OCI-LY1 (cell line): ENCODE data around the gene SLC6A2.

Experiments
- H2AFZ ChIP-seq: fragments of 200-600 bp; sonication (generic), shearing (Covaris generic); 2 replicates; pipeline ENCODE4 v1.6.0; 2014; ENCODE audit warnings: antibody characterized with exemption, mild to moderate bottlenecking, low read length
- H3F3A ChIP-seq: fragments of 200-600 bp; sonication (generic), shearing (Covaris generic); 2 replicates; pipeline ENCODE4 v1.6.0; 2014; ENCODE audit warnings: mild to moderate bottlenecking, antibody characterized with exemption, low read length, moderate library complexity; ENCODE audit not compliant: insufficient read depth
- H3K27ac ChIP-seq: fragments of 200-600 bp; sonication (generic); 2 replicates; pipeline ENCODE4 v1.5.1; 2014; ENCODE audit warnings: low read length, mixed run types, mild to moderate bottlenecking, low read depth; ENCODE audit not compliant: poor library complexity, severe bottlenecking
- H3K27me3 ChIP-seq: fragments of 200-600 bp; sonication (generic); 2 replicates; pipeline ENCODE4 v1.6.0; 2014; ENCODE audit warnings: antibody characterized with exemption, mild to moderate bottlenecking, low read length, moderate library complexity; ENCODE audit not compliant: insufficient read depth
- H3K36me3 ChIP-seq: fragments of 200-600 bp; sonication (generic); 2 replicates; pipeline ENCODE4 v1.6.1; 2014; ENCODE audit warnings: mild to moderate bottlenecking, antibody characterized with exemption, low read length, moderate library complexity, mixed read lengths; ENCODE audit not compliant: insufficient read depth
- H3K4me1 ChIP-seq: fragments of 200-600 bp; sonication (generic); 2 replicates; pipeline ENCODE4 v1.5.1; 2014; ENCODE audit warnings: mild to moderate bottlenecking, low read length, moderate library complexity; ENCODE audit not compliant: insufficient read depth, severe bottlenecking
- H3K4me2 ChIP-seq: fragments of 200-600 bp; sonication (generic), shearing (Covaris generic); 2 replicates; pipeline ENCODE4 v1.6.1; 2014; ENCODE audit warnings: low read length
- H3K4me3 ChIP-seq: fragments of 200-600 bp; sonication (generic); 2 replicates; pipeline ENCODE4 v1.5.1; 2014; ENCODE audit warnings: low read length, low read depth, mild to moderate bottlenecking, mixed read lengths; ENCODE audit not compliant: poor library complexity, severe bottlenecking
- H3K79me2 ChIP-seq: fragments of 200-600 bp; shearing (Covaris generic); 2 replicates; pipeline ENCODE4 v1.6.1; 2016; ENCODE audit warnings: mixed run types, low read length, mixed read lengths; ENCODE audit not compliant: insufficient read depth
- H3K9ac ChIP-seq: fragments of 200-600 bp; sonication (generic), shearing (Covaris generic); 2 replicates; pipeline ENCODE4 v1.6.1; 2014; ENCODE audit warnings: mild to moderate bottlenecking, low read length, mixed read lengths
- H3K9me2 ChIP-seq: fragments of 200-600 bp; sonication (generic), shearing (Covaris generic); 2 replicates; pipeline ENCODE4 v1.6.1; 2014; ENCODE audit warnings: low read depth, mild to moderate bottlenecking, low read length, mixed read lengths
- H3K9me3 ChIP-seq: fragments of 200-600 bp; shearing (Covaris generic); 2 replicates; pipeline ENCODE4 v1.6.1; 2014; ENCODE audit warnings: low read length, mixed read lengths
- H4K20me1 ChIP-seq: fragments of 200-600 bp; sonication (generic), shearing (Covaris generic); 2 replicates; pipeline ENCODE4 v1.6.0; 2016; ENCODE audit warnings: mild to moderate bottlenecking, low read length; ENCODE audit not compliant: insufficient read depth
- CTCF ChIP-seq: fragments of 200-600 bp; sonication (generic), shearing (Covaris generic); IDR thresholded peaks from 2 replicates; pipeline ENCODE4 v1.5.1; 2017; ENCODE audit warnings: mild to moderate bottlenecking, antibody characterized with exemption, low read length, moderate library complexity, mixed read lengths
- EZH2 ChIP-seq: fragments of 200-600 bp; sonication (generic), shearing (Covaris generic); IDR thresholded peaks from 2 replicates; pipeline ENCODE4 v1.8.0; 2017; ENCODE audit warnings: borderline replicate concordance, mixed run types, mild to moderate bottlenecking, antibody characterized with exemption, low read length, moderate library complexity, mixed read lengths

Gene SLC6A2

GRCh38 chr16:55687802-55688201 is 32.0 kb downstream of the SLC6A2 start:
- no peaks in the 10 kb centered on the region for H3F3A ChIP-seq
- H3K27me3 ChIP-seq: no peaks in the 10 kb centered on the region
- H3K79me2 ChIP-seq: no peaks in the 10 kb centered on the region
- H3K36me3 ChIP-seq: no peaks in the 10 kb centered on the region
- no peaks in the 10 kb centered on the region for H3K4me1 ChIP-seq
- no peak overlapping the region for H3K9ac ChIP-seq
- no peaks in the 10 kb centered on the region for H3K9me3 ChIP-seq
- no peak overlapping the region for H3K4me2 ChIP-seq
- H2AFZ ChIP-seq: no peak overlapping the region
- TF ChIP-seq EZH2: no peak
- TF ChIP-seq CTCF: no peak
- no peak overlapping the region for H3K4me3 ChIP-seq
- H4K20me1 ChIP-seq: no peaks in the 10 kb centered on the region
- H3K27ac ChIP-seq: no peak overlapping the region
- no peaks in the 10 kb centered on the region for H3K9me2 ChIP-seq

- H3K9ac ChIP-seq: no peak overlapping the region
Measured at GRCh38 chr16:55690841-55691240, 35.1 kb downstream of the SLC6A2 start.

GRCh38 chr16:55691771-55692170 is 36.0 kb downstream of the SLC6A2 start:
- H3K4me2 ChIP-seq: no peak overlapping the region
- H3K36me3 ChIP-seq: no peaks in the 10 kb centered on the region
- TF ChIP-seq EZH2 (no peak), CTCF (no peak)
- no peak overlapping the region for H3K9ac ChIP-seq
- no peaks in the 10 kb centered on the region for H3K79me2 ChIP-seq
- H3K27ac ChIP-seq: no peak overlapping the region
- no peaks in the 10 kb centered on the region for H3K9me2 ChIP-seq
- H4K20me1 ChIP-seq: no peaks in the 10 kb centered on the region
- H3F3A ChIP-seq: no peaks in the 10 kb centered on the region
- H3K4me3 ChIP-seq: no peak overlapping the region
- H3K9me3 ChIP-seq: no peaks in the 10 kb centered on the region
- no peaks in the 10 kb centered on the region for H3K4me1 ChIP-seq
- no peaks in the 10 kb centered on the region for H3K27me3 ChIP-seq
- no peak overlapping the region for H2AFZ ChIP-seq

More at GRCh38 chr16:55690841-55691240, 35.1 kb downstream of the SLC6A2 start:
- H3K4me2 ChIP-seq: no peak overlapping the region
- no peaks in the 10 kb centered on the region for H3F3A ChIP-seq
- no peaks in the 10 kb centered on the region for H3K9me3 ChIP-seq
- H3K79me2 ChIP-seq: no peaks in the 10 kb centered on the region
- no peak overlapping the region for H3K4me3 ChIP-seq
- no peak overlapping the region for H2AFZ ChIP-seq
- H3K27ac ChIP-seq: no peak overlapping the region
- no peaks in the 10 kb centered on the region for H3K4me1 ChIP-seq
- TF ChIP-seq CTCF (no peak), EZH2 (no peak)
- H3K27me3 ChIP-seq: no peaks in the 10 kb centered on the region
- no peaks in the 10 kb centered on the region for H3K36me3 ChIP-seq
- no peaks in the 10 kb centered on the region for H4K20me1 ChIP-seq
- no peaks in the 10 kb centered on the region for H3K9me2 ChIP-seq
